ENCODE measurements around the gene NRDE2. TPM values are rescaled to one million over a fixed set of nuclear protein-coding genes. Genes with fewer than 3 reads are reported as not detected.

The NRDE2 gene
- total and polyA plus RNA-seq, 8 donors = 7.0 to 12.7 (median 9.3) TPM

- ATAC-seq = no peak
- WGBS, 2 donors = 86% methylated on average over 8 of the region's 8 CpGs
- Histone ChIP-seq H3K4me3 (no peak overlapping the region), H3K9me3 (no peaks in the 10 kb centered on the region), H3K27ac (no peak overlapping the region), H3K36me3 (peaks cover 0 to 42% (median 13%) of the 10 kb centered on the region in 3 donors), H3K27me3 (no peaks in the 10 kb centered on the region), H3K4me1 (no peaks in the 10 kb centered on the region)
- intact Hi-C loops (cut with DNase I) = no loop called here
- no peak for DNase-seq
- TF ChIP-seq CTCF (IDR thresholded peaks at IDR 0.05) = no peak
- FAIRE-seq = no peak
Observed at GRCh38 chr14:90281261-90281660, 50.5 kb downstream of the NRDE2 start.

GRCh38 chr14:90280096-90280495 is 51.6 kb downstream of the NRDE2 start:
- no peak for TF ChIP-seq CTCF (IDR thresholded peaks at IDR 0.05)
- no peaks in the 10 kb centered on the region for H3K27me3 ChIP-seq
- no peak for ATAC-seq
- 93 to 94% methylated on average over 7 of the region's 7 CpGs for whole genome bisulfite sequencing, 2 donors
- peaks cover 0 to 32% (median 10%) of the 10 kb centered on the region in 3 donors for H3K36me3 ChIP-seq
- no peaks in the 10 kb centered on the region for H3K9me3 ChIP-seq
- no peak overlapping the region for H3K27ac ChIP-seq
- no peaks in the 10 kb centered on the region for H3K4me1 ChIP-seq
- FAIRE-seq = no peak
- no peak overlapping the region for H3K4me3 ChIP-seq
- no peak for DNase-seq
- intact Hi-C loops (cut with DNase I) = no loop called here

GRCh38 chr14:90278199-90279175 is 53.3 kb downstream of the NRDE2 start:
- no peaks in the 10 kb centered on the region for H3K27me3 ChIP-seq
- no peak overlapping the region for H3K27ac ChIP-seq
- H3K36me3 ChIP-seq = peaks cover 0 to 32% (median 10%) of the 10 kb centered on the region in 3 donors
- 89% methylated on average over 35 of the region's 35 CpGs for WGBS, 2 donors
- no peaks in the 10 kb centered on the region for H3K4me1 ChIP-seq
- ATAC-seq (no peak), FAIRE-seq (no peak), DNase-seq (no peak)
- no peaks in the 10 kb centered on the region for H3K9me3 ChIP-seq
- no peak for TF ChIP-seq CTCF (IDR thresholded peaks at IDR 0.05)
- H3K4me3 ChIP-seq = no peak overlapping the region
- intact Hi-C loops (cut with DNase I) = no loop called here

- Histone ChIP-seq H3K4me3 (no peak overlapping the region), H3K4me1 (no peaks in the 10 kb centered on the region), H3K9me3 (no peaks in the 10 kb centered on the region), H3K36me3 (peaks cover 0 to 32% (median 10%) of the 10 kb centered on the region in 3 donors), H3K27me3 (no peaks in the 10 kb centered on the region), H3K27ac (no peak overlapping the region)
- ATAC-seq = no peak
- DNase-seq = no peak
- intact Hi-C loops (cut with DNase I) = no loop called here
- no peak for FAIRE-seq
- 92 to 95% methylated on average over 24 of the region's 24 CpGs for WGBS, 2 donors
- TF ChIP-seq CTCF (IDR thresholded peaks at IDR 0.05) = no peak
Observed at GRCh38 chr14:90277581-90278198, 54.1 kb downstream of the NRDE2 start.
